GM23338 (cell line): ENCODE measurements around the gene CTSC. TPM values are rescaled to one million over a fixed set of nuclear protein-coding genes. Genes with fewer than 3 reads are reported as not detected.

Experiments
- ATAC-seq: fragments of 200-7000 bp; cut with Tn5 transposase; 3 replicates; pipeline ENCODE4 v1.9.1; 2020
- DNase-seq: peaks from one replicate; pipeline ENCODE4 v3.0.0-alpha.2; 2015; ENCODE audit warnings: low spot score
- H2AFZ ChIP-seq: fragments of 200-600 bp; sonication (generic); 2 replicates; pipeline ENCODE4 v1.8.0; 2016; ENCODE audit warnings: antibody characterized with exemption, mild to moderate bottlenecking, moderate library complexity
- H3F3A ChIP-seq: fragments of 200-600 bp; sonication (generic); replicated peaks from 2 replicates; pipeline ENCODE4 v1.8.0; 2017; ENCODE audit warnings: antibody characterized with exemption, mixed run types, low read depth
- H3K27ac ChIP-seq: fragments of 200-600 bp; sonication (generic); 2 replicates; pipeline ENCODE4 v1.6.1; 2016; ENCODE audit warnings: low read depth
- H3K27me3 ChIP-seq: fragments of 200-600 bp; sonication (generic); 2 replicates; pipeline ENCODE4 v1.8.0; 2016; ENCODE audit warnings: mild to moderate bottlenecking, mixed run types, moderate library complexity; ENCODE audit not compliant: insufficient read depth
- H3K36me3 ChIP-seq: fragments of 200-600 bp; sonication (generic); 2 replicates; pipeline ENCODE4 v1.8.0; 2016; ENCODE audit warnings: mild to moderate bottlenecking; ENCODE audit not compliant: insufficient read depth
- H3K4me1 ChIP-seq: fragments of 200-600 bp; sonication (generic); 2 replicates; pipeline ENCODE4 v1.8.0; 2016; ENCODE audit warnings: mild to moderate bottlenecking, moderate library complexity; ENCODE audit not compliant: insufficient read depth
- H3K4me2 ChIP-seq: fragments of 200-600 bp; sonication (generic); 2 replicates; pipeline ENCODE4 v1.7.1; 2017; ENCODE audit warnings: mixed run types
- H3K4me3 ChIP-seq: fragments of 200-600 bp; sonication (generic); 2 replicates; pipeline ENCODE4 v1.6.1; 2016; ENCODE audit warnings: mixed run types
- H3K79me2 ChIP-seq: fragments of 200-600 bp; sonication (generic); replicated peaks from 2 replicates; pipeline ENCODE4 v1.8.0; 2017; ENCODE audit warnings: mild to moderate bottlenecking; ENCODE audit not compliant: insufficient read depth
- H3K9me2 ChIP-seq: fragments of 200-600 bp; sonication (generic); 2 replicates; pipeline ENCODE4 v1.8.0; 2017; ENCODE audit not compliant: insufficient read depth
- H4K20me1 ChIP-seq: fragments of 200-600 bp; sonication (generic); replicated peaks from 2 replicates; pipeline ENCODE4 v1.8.0; 2017; ENCODE audit warnings: mild to moderate bottlenecking; ENCODE audit not compliant: insufficient read depth
- H3K27ac Mint-ChIP-seq: 2 replicates; pipeline ENCODE4 v1.8.0; 2020; ENCODE audit warnings: inconsistent platforms, mild to moderate bottlenecking, moderate library complexity, mixed read lengths
- H3K27me3 Mint-ChIP-seq: 3 replicates; pipeline ENCODE4 v1.8.0; 2022; ENCODE audit warnings: low read depth, mild to moderate bottlenecking, moderate library complexity, mixed read lengths, inconsistent platforms; ENCODE audit not compliant: insufficient read depth, poor library complexity
- H3K36me3 Mint-ChIP-seq: 3 replicates; pipeline ENCODE4 v1.8.0; 2021; ENCODE audit warnings: low read depth, mild to moderate bottlenecking, inconsistent platforms, moderate library complexity, mixed read lengths
- H3K4me1 Mint-ChIP-seq: 3 replicates; pipeline ENCODE4 v1.8.0; 2020; ENCODE audit warnings: mild to moderate bottlenecking, inconsistent platforms, mixed read lengths
- H3K4me3 Mint-ChIP-seq: 3 replicates; pipeline ENCODE4 v1.8.0; 2021; ENCODE audit warnings: moderate library complexity, mild to moderate bottlenecking, inconsistent platforms, mixed read lengths
- H3K9me3 Mint-ChIP-seq: 3 replicates; pipeline ENCODE4 v1.8.0; 2020; ENCODE audit warnings: moderate library complexity, mild to moderate bottlenecking, inconsistent platforms, mixed read lengths
- CREB1 ChIP-seq: fragments of 250-450 bp; sonication (Bioruptor Pico); IDR thresholded peaks from 2 replicates; pipeline ENCODE4 v1.5.0; 2020; ENCODE audit warnings: low read depth, mild to moderate bottlenecking, moderate library complexity
- CTCF ChIP-seq, 2 experiments: fragments of 200-600 bp in 1 of 2; sonication (generic) in 1 of 2; conservative IDR thresholded peaks; 2 replicates each; pipeline versions ENCODE4 v1.5.1 to v1.6.1; 2016 to 2017; ENCODE audit warnings: antibody characterized with exemption in 2 of 2, low read depth in 2 of 2, mild to moderate bottlenecking in 2 of 2, moderate library complexity in 1 of 2
- EZH2 ChIP-seq: fragments of 200-600 bp; sonication (generic); IDR thresholded peaks from one replicate; pipeline ENCODE4 v1.8.0; 2017; ENCODE audit warnings: antibody characterized with exemption, mild to moderate bottlenecking, low read depth; ENCODE audit not compliant: unreplicated experiment
- EZH2phosphoT487 ChIP-seq: fragments of 200-600 bp; sonication (generic); IDR thresholded peaks from one replicate; pipeline ENCODE4 v1.8.1; 2018; ENCODE audit warnings: antibody characterized with exemption; ENCODE audit not compliant: unreplicated experiment
- JUNB ChIP-seq: IDR thresholded peaks from one replicate; pipeline ENCODE4 v1.6.1; 2016; ENCODE audit warnings: antibody characterized with exemption; ENCODE audit not compliant: unreplicated experiment
- NANOG ChIP-seq: IDR thresholded peaks from 2 replicates; pipeline ENCODE4 v1.6.1; 2016; ENCODE audit warnings: antibody characterized with exemption, borderline replicate concordance
- POLR2AphosphoS5 ChIP-seq: IDR thresholded peaks from 2 replicates; pipeline ENCODE4 v1.6.1; 2016; ENCODE audit warnings: antibody characterized with exemption, low read depth
- REST ChIP-seq: IDR thresholded peaks from one replicate; pipeline ENCODE4 v1.6.1; 2018; ENCODE audit warnings: antibody characterized with exemption; ENCODE audit not compliant: unreplicated experiment
- STAT1 ChIP-seq: IDR thresholded peaks from one replicate; pipeline ENCODE4 v1.6.1; 2016; ENCODE audit warnings: antibody characterized with exemption; ENCODE audit not compliant: unreplicated experiment
- ZNF114 ChIP-seq: fragments of 250-450 bp; sonication (Bioruptor Pico); IDR thresholded peaks from 2 replicates; pipeline ENCODE4 v1.5.0; 2020; ENCODE audit warnings: mild to moderate bottlenecking, moderate library complexity
- polyA plus RNA-seq: library from polyadenylated mRNA; unstranded; fragments of >200 nt; fragmentation: Nextera tagmentation; extraction: Ambion mirVana; gene quantifications from 2 replicates; pipeline ENCODE4 v1.2.1, GENCODE V29; 2016
- total RNA-seq: library from RNA; depleted of rRNA; stranded (reverse); fragments of >200 nt; shearing (Covaris generic); gene quantifications from 2 replicates; pipeline ENCODE4 v1.2.3, GENCODE V29; 2014
- TF ChIP-seq, protein P1 (sequence below): IDR thresholded peaks from 2 replicates; pipeline ENCODE4 v1.6.1; 2016; ENCODE audit warnings: antibody characterized with exemption

Gene CTSC
- total and polyA plus RNA-seq, 2 experiments from 2014 or later: 408 to 444 TPM

- Mint-ChIP-seq H3K27me3 (no peaks in the 10 kb centered on the region), H3K27ac (no peak overlapping the region), H3K4me1 (no peaks in the 10 kb centered on the region), H3K4me3 (no peak overlapping the region), H3K9me3 (peaks cover 5% of the 10 kb centered on the region), H3K36me3 (peaks cover 4% of the 10 kb centered on the region; the same call in 2 of the 3 replicates)
- no peak for DNase-seq
- H3K27me3 ChIP-seq: no peaks in the 10 kb centered on the region
- H4K20me1 ChIP-seq: no peaks in the 10 kb centered on the region
- no peak for TF ChIP-seq EZH2phosphoT487
- TF ChIP-seq CTCF (conservative IDR thresholded peaks at IDR 0.05; ENCODE audit: low read depth in 2 of 2): no peak
- TF ChIP-seq EZH2: no peak
- TF ChIP-seq CREB1 (CRISPR knock-in tag): no peak
- no peak for TF ChIP-seq JUNB
- TF ChIP-seq REST: no peak
- no peaks in the 10 kb centered on the region for H3K36me3 ChIP-seq
- H3K4me2 ChIP-seq: no peak overlapping the region
- no peaks in the 10 kb centered on the region for H3K79me2 ChIP-seq
- no peaks in the 10 kb centered on the region for H3F3A ChIP-seq
- H2AFZ ChIP-seq: no peak overlapping the region
- no peaks in the 10 kb centered on the region for H3K4me1 ChIP-seq
- no peak for ATAC-seq
- no peak overlapping the region for H3K27ac ChIP-seq
- H3K9me2 ChIP-seq: no peaks in the 10 kb centered on the region
- H3K4me3 ChIP-seq: no peak overlapping the region
These were observed 86.8 kb downstream of the CTSC start for GRCh38 chr11:88250566-88251242.

GRCh38 chr11:88249706-88250105 lies 87.8 kb downstream of the CTSC start:
- Mint-ChIP-seq H3K4me1 (no peaks in the 10 kb centered on the region), H3K36me3 (no peaks in the 10 kb centered on the region)
- no peak for DNase-seq
- no peak for TF ChIP-seq NANOG
- TF ChIP-seq REST: no peak
- TF ChIP-seq ZNF114 (CRISPR knock-in tag): no peak
- TF ChIP-seq JUNB: no peak
- TF ChIP-seq, protein P1, sequence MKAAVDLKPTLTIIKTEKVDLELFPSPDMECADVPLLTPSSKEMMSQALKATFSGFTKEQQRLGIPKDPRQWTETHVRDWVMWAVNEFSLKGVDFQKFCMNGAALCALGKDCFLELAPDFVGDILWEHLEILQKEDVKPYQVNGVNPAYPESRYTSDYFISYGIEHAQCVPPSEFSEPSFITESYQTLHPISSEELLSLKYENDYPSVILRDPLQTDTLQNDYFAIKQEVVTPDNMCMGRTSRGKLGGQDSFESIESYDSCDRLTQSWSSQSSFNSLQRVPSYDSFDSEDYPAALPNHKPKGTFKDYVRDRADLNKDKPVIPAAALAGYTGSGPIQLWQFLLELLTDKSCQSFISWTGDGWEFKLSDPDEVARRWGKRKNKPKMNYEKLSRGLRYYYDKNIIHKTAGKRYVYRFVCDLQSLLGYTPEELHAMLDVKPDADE: no peak
- TF ChIP-seq CTCF (conservative IDR thresholded peaks at IDR 0.05; ENCODE audit: low read depth in 2 of 2): no peak
- TF ChIP-seq POLR2AphosphoS5: no peak
- no peak for TF ChIP-seq STAT1
- TF ChIP-seq CREB1 (CRISPR knock-in tag): no peak

More at GRCh38 chr11:88249706-88250105, 87.8 kb downstream of the CTSC start:
- Mint-ChIP-seq H3K9me3 (0 out of 3 replicates have a peak, but pooled peaks cover 3% of the 10 kb centered on the region), H3K27ac (no peak overlapping the region), H3K4me3 (no peak overlapping the region), H3K27me3 (peaks cover 2% of the 10 kb centered on the region)
- Histone ChIP-seq H3K4me1 (no peaks in the 10 kb centered on the region), H3K27ac (no peak overlapping the region), H2AFZ (no peak overlapping the region), H3F3A (no peaks in the 10 kb centered on the region), H3K36me3 (no peaks in the 10 kb centered on the region), H4K20me1 (no peaks in the 10 kb centered on the region), H3K27me3 (no peaks in the 10 kb centered on the region), H3K79me2 (no peaks in the 10 kb centered on the region), H3K9me2 (no peaks in the 10 kb centered on the region), H3K4me2 (no peak overlapping the region), H3K4me3 (no peak overlapping the region)
- ATAC-seq: no peak
